Kidney epithelial cell (primary cell): ENCODE measurements around the gene SNED1. TPM values are rescaled to one million over a fixed set of nuclear protein-coding genes. Genes with fewer than 3 reads are reported as not detected.

Experiments used
- DNase-seq: peaks from one replicate; pipeline ENCODE4 v3.0.0-alpha.2; 2010; ENCODE audit warnings: low read depth
- H3K27me3 ChIP-seq: 2 replicates; pipeline ENCODE4 v1.6.0; 2011; ENCODE audit warnings: low read length; ENCODE audit not compliant: control insufficient read depth, insufficient read depth
- H3K36me3 ChIP-seq: 2 replicates; pipeline ENCODE4 v1.5.1; 2011; ENCODE audit warnings: low read length; ENCODE audit not compliant: control insufficient read depth, insufficient read depth
- H3K4me3 ChIP-seq: 2 replicates; pipeline ENCODE4 v1.5.1; 2011; ENCODE audit warnings: low read depth, mild to moderate bottlenecking, control low read depth, low read length
- total RNA-seq: library from RNA; depleted of rRNA; stranded (reverse); fragments of >200 nt; gene quantifications from 2 replicates; pipeline ENCODE4 v1.2.3, GENCODE V29; 2015
- TF ChIP-seq, protein P1 (sequence below): IDR thresholded peaks from 2 replicates; pipeline ENCODE4 v1.5.1; 2011; ENCODE audit warnings: mild to moderate bottlenecking, moderate library complexity, low read length, control low read depth, inconsistent platforms; ENCODE audit not compliant: insufficient read depth, poor library complexity, severe bottlenecking

Gene SNED1
- total RNA-seq, 1 donor from 2014 or later = 2.2 TPM

- no peak for DNase-seq
- H3K4me3 ChIP-seq = no peak overlapping the region
- H3K36me3 ChIP-seq = no peaks in the 10 kb centered on the region
- H3K27me3 ChIP-seq = no peaks in the 10 kb centered on the region
- TF ChIP-seq, protein P1, sequence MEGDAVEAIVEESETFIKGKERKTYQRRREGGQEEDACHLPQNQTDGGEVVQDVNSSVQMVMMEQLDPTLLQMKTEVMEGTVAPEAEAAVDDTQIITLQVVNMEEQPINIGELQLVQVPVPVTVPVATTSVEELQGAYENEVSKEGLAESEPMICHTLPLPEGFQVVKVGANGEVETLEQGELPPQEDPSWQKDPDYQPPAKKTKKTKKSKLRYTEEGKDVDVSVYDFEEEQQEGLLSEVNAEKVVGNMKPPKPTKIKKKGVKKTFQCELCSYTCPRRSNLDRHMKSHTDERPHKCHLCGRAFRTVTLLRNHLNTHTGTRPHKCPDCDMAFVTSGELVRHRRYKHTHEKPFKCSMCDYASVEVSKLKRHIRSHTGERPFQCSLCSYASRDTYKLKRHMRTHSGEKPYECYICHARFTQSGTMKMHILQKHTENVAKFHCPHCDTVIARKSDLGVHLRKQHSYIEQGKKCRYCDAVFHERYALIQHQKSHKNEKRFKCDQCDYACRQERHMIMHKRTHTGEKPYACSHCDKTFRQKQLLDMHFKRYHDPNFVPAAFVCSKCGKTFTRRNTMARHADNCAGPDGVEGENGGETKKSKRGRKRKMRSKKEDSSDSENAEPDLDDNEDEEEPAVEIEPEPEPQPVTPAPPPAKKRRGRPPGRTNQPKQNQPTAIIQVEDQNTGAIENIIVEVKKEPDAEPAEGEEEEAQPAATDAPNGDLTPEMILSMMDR = no peak
Measured at GRCh38 chr2:240990266-240990529, 8.2 kb upstream of the SNED1 start.

DNA sequence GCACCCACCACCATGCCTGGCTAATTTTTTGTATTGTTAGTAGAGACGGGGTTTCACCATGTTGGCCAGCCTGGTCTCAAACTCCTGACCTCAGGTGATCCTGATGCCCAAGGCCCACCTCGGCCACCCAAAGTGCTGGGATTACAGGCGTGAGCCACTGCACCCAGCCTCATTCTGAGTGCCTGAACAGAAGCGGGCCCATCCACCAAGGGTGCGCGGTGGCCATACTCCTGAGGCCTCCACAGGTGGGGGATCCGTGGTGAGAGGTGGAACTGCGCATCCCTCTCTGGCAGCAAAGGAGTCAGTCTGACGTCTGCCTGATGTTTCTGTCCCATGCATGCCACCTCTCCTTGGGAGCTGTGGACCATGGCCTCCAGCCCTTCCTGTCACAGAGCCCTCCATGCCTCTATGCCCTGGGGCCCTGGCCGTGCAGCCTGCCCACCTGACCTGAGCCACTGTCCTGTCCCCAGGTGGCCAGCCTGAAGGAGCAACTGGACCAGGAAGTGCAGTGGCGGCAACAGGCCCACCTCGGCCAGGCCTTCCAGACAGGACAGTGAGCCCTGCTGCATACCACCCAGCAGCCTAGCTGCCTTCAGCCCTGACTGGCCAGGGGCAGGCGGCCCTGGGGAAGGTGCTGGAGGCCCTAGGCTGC, 7.6 kb upstream of the SNED1 start:
- Histone ChIP-seq H3K4me3 (no peak overlapping the region), H3K27me3 (no peaks in the 10 kb centered on the region), H3K36me3 (no peaks in the 10 kb centered on the region)
- TF ChIP-seq, protein P1 = no peak
- DNase-seq = no peak

GRCh38 chr2:240991378-240992263, 6.8 kb upstream of the SNED1 start:
- peak; percentile 98 for DNase-seq
- Histone ChIP-seq H3K4me3 (no peak overlapping the region), H3K27me3 (no peaks in the 10 kb centered on the region), H3K36me3 (no peaks in the 10 kb centered on the region)
- TF ChIP-seq, protein P1 = no peak

DNA sequence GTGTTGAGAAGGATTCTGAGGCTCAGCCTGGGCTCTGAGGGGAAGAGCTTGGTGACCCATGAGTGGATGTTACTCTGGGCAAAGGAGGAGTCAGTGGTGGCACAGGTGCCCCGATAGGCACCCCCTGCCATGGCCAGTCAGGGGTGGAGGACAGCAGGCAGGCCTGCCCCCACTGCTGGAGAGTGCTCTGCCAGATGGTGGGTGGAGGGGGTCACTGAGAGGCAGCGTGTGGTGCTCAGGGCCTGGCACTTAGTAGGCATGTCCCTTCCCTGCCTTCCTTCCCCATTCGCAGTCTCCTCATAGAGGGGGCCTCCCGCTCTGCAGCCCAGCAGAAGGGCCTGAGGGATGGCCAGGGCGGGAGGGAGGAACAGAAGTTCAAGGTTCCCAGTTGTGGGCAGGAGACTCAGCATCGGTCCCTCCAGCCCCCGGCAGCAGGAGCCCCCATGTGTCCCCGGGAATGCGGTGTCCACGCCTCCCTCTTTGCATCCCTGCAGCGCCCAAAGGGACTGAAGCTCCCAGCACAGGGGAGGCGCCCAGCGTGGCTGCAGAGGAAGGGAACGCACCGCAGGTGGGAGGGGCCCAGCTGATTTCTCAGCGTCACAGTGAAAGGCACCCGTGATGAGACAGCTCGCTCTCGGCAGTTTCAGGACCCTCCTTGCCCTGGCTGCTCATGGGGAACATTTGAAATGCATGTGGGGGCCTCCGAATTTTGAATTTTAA, 5.7 kb upstream of the SNED1 start:
- TF ChIP-seq, protein P1 = no peak
- Histone ChIP-seq H3K36me3 (no peaks in the 10 kb centered on the region), H3K27me3 (no peaks in the 10 kb centered on the region), H3K4me3 (no peak overlapping the region)
- no peak for DNase-seq

- Histone ChIP-seq H3K36me3 (no peaks in the 10 kb centered on the region), H3K27me3 (no peaks in the 10 kb centered on the region), H3K4me3 (no peak overlapping the region)
- TF ChIP-seq, protein P1 = no peak
- no peak for DNase-seq
Measured at GRCh38 chr2:240993446-240994170, 4.8 kb upstream of the SNED1 start.
